Activated naive CD4-positive, alpha-beta T cell treated with anti-CD3 and anti-CD28 coated beads for 36 hours (primary cell): ENCODE data around the gene KLHDC8A. TPM values are rescaled to one million over a fixed set of nuclear protein-coding genes. Genes with fewer than 3 reads are reported as not detected.

Experiments
- CTCF ChIA-PET: fragments of 350-600 bp; sonication (Branson Sonifier 250); formaldehyde crosslinking; loops from one replicate; lab custom pipeline; 2021; ENCODE audit warnings: antibody characterized with exemption; lab: Charles Lee
- DNase-seq: peaks from one replicate; pipeline ENCODE4 v3.0.0-alpha.2; 2020
- H3K27ac Mint-ChIP-seq: one replicate; pipeline ENCODE4 v1.8.0; 2021; ENCODE audit warnings: mild to moderate bottlenecking, mixed read lengths
- H3K27me3 Mint-ChIP-seq: one replicate; pipeline ENCODE4 v1.8.0; 2021; ENCODE audit warnings: low read depth, mixed read lengths
- H3K36me3 Mint-ChIP-seq: one replicate; pipeline ENCODE4 v1.8.0; 2021; ENCODE audit warnings: low read depth, mixed read lengths
- H3K4me1 Mint-ChIP-seq: one replicate; pipeline ENCODE4 v1.8.0; 2021; ENCODE audit warnings: low read depth, mixed read lengths
- H3K4me3 Mint-ChIP-seq: one replicate; pipeline ENCODE4 v1.8.0; 2021; ENCODE audit warnings: mild to moderate bottlenecking, moderate library complexity, mixed read lengths
- H3K9me3 Mint-ChIP-seq: one replicate; pipeline ENCODE4 v1.8.0; 2021; ENCODE audit warnings: mixed read lengths
- intact Hi-C: fragments of 100-400 bp; cut with micrococcal nuclease; formaldehyde crosslinking; loops from one replicate; pipeline ENCODE4 v1.15.1; 2023
- total RNA-seq, 2 experiments: library from RNA; stranded (reverse); gene quantifications; one replicate each; pipeline ENCODE4 v1.2.3, GENCODE V29; 2021

The KLHDC8A gene
- total RNA-seq, 2 experiments from 2014 or later = not detected

GRCh38 chr1:205313563-205314308 lies 43.0 kb downstream of the KLHDC8A start:
- Mint-ChIP-seq H3K4me3 (peak overlapping the region; percentile 80), H3K27me3 (no peaks in the 10 kb centered on the region), H3K27ac (peak overlapping the region; percentile 93), H3K36me3 (peaks cover 20% of the 10 kb centered on the region), H3K9me3 (no peaks in the 10 kb centered on the region), H3K4me1 (peaks cover 85% of the 10 kb centered on the region)
- peak; percentile 77 for DNase-seq
- CTCF ChIA-PET = interaction anchor here (0.7 to 23.5 kb wide), 9 partner anchors 11 to 86 kb away, joined by 3 to 948 read pairs (median 4); partner anchors contain the start of gene TMCC2
- intact Hi-C loops = loop anchor here (1.0 to 10.0 kb wide), 7 partner anchors 8 to 799 kb away; partner anchors contain the start of genes MDM4, NUAK2 and RAB29

DNA sequence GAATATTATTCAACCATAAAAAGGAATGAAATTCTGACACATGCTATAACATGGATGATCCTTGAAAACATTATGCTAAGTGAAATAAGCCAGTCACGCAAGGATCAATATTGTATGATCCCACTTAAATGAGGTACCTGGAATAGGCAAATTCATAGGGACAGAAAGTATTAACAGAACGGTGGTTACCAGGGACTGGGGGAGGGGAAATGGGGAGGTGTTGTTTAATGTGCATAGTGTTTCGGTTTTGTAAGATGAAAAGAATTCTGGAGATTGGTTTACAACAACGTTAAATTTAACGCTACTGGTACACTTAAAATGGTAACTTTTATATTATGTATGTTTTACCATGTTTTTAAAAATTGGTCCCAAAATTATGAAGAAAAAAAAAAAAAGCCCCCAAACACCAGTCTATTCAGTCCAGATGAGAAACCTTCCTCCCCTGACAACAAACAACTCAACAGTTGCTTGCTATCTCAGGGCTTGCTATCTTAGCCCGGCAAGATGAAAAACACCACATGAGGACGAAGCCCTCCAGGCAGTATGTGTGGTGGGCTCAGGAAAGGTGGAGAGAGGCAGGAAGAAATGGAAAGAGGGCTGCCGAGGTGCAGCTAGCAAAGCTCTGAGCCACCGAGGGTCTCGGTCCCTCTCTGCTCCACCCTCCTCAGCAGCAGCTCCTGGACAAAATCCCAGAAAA lies 43.7 kb downstream of the KLHDC8A start:
- peak; percentile 58 for DNase-seq
- H3K4me1 Mint-ChIP-seq = peaks cover 85% of the 10 kb centered on the region
- H3K9me3 Mint-ChIP-seq = no peaks in the 10 kb centered on the region
- peak overlapping the region; percentile 93 for H3K27ac Mint-ChIP-seq
- H3K27me3 Mint-ChIP-seq = no peaks in the 10 kb centered on the region
- peaks cover 26% of the 10 kb centered on the region for H3K36me3 Mint-ChIP-seq
- CTCF ChIA-PET = interaction anchor here (0.7 to 23.5 kb wide), 7 partner anchors 12 to 83 kb away, joined by 3 to 948 read pairs (median 4); no protein-coding TSS in a partner anchor
- intact Hi-C loops = loop anchor here (1.0 to 10.0 kb wide), 7 partner anchors 8 to 798 kb away; partner anchors contain the start of genes MDM4, NUAK2 and RAB29
- H3K4me3 Mint-ChIP-seq = peak overlapping the region; percentile 80

GRCh38 chr1:205310976-205311704 lies 45.6 kb downstream of the KLHDC8A start:
- DNase-seq = no peak
- Mint-ChIP-seq H3K9me3 (no peaks in the 10 kb centered on the region), H3K4me3 (no peak overlapping the region), H3K27me3 (no peaks in the 10 kb centered on the region), H3K27ac (peak overlapping the region; percentile 56), H3K4me1 (peaks cover 72% of the 10 kb centered on the region), H3K36me3 (peaks cover 33% of the 10 kb centered on the region)
- CTCF ChIA-PET = interaction anchor here (0.9 to 23.5 kb wide), 3 partner anchors 9 to 33 kb away, joined by 3 to 948 read pairs (median 8); no protein-coding TSS in a partner anchor
- intact Hi-C loops = loop anchor here (10.0 kb wide), 2 partner anchors 464 to 796 kb away; partner anchors contain the start of genes MDM4 and RAB29

DNA sequence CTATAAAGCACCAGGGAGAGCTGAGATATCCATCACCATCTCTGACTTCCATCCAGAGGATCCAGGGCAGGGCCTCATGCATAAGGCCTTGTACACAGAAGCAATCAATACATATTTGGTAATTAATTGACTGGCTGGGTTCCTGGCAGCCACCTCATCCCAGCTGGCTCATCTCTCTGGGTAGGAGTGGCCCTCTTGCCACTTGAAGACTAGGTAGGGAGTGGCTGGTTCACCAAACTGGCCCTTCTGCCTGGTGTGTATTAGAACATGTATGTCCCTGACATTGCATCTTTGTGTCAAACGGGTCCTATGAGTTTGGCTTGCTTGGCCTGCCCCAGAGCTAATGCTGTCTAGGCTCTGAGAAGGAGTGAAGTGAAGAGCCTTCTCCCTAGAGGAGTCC lies 47.0 kb downstream of the KLHDC8A start:
- intact Hi-C loops = loop anchor here (10.0 kb wide), 2 partner anchors 465 to 795 kb away; partner anchors contain the start of genes MDM4 and RAB29

GRCh38 chr1:205306929-205307566 lies 49.7 kb downstream of the KLHDC8A start:
- DNase-seq = no peak
- Mint-ChIP-seq H3K9me3 (no peaks in the 10 kb centered on the region), H3K4me1 (peaks cover 50% of the 10 kb centered on the region), H3K27ac (no peak overlapping the region), H3K36me3 (peaks cover 51% of the 10 kb centered on the region), H3K4me3 (no peak overlapping the region), H3K27me3 (no peaks in the 10 kb centered on the region)
- intact Hi-C loops = no loop called here
- CTCF ChIA-PET = interaction anchor here (1.0 to 1.7 kb wide), 2 partner anchors 19 to 34 kb away, joined by 3 to 5 read pairs; no protein-coding TSS in a partner anchor

More for the DNA sequence above, 47.0 kb downstream of the KLHDC8A start:
- Mint-ChIP-seq H3K4me3 (no peak overlapping the region), H3K36me3 (peaks cover 45% of the 10 kb centered on the region), H3K27me3 (no peaks in the 10 kb centered on the region), H3K9me3 (no peaks in the 10 kb centered on the region), H3K4me1 (peaks cover 68% of the 10 kb centered on the region), H3K27ac (peak overlapping the region; percentile 44)
- CTCF ChIA-PET = interaction anchor here (0.6 to 2.1 kb wide), 2 partner anchors 15 to 26 kb away, joined by 3 to 8 read pairs; no protein-coding TSS in a partner anchor
- DNase-seq = no peak

GRCh38 chr1:205304695-205305070 lies 52.0 kb downstream of the KLHDC8A start:
- Mint-ChIP-seq H3K4me3 (no peak overlapping the region), H3K27ac (peak overlapping the region; percentile 75), H3K9me3 (no peaks in the 10 kb centered on the region), H3K4me1 (peaks cover 34% of the 10 kb centered on the region), H3K27me3 (no peaks in the 10 kb centered on the region), H3K36me3 (peaks cover 39% of the 10 kb centered on the region)
- CTCF ChIA-PET = interaction anchor here (1.8 to 2.6 kb wide), 3 partner anchors 21 to 31 kb away, joined by 5 to 11 read pairs (median 6); no protein-coding TSS in a partner anchor
- no peak for DNase-seq
- intact Hi-C loops = no loop called here

DNA sequence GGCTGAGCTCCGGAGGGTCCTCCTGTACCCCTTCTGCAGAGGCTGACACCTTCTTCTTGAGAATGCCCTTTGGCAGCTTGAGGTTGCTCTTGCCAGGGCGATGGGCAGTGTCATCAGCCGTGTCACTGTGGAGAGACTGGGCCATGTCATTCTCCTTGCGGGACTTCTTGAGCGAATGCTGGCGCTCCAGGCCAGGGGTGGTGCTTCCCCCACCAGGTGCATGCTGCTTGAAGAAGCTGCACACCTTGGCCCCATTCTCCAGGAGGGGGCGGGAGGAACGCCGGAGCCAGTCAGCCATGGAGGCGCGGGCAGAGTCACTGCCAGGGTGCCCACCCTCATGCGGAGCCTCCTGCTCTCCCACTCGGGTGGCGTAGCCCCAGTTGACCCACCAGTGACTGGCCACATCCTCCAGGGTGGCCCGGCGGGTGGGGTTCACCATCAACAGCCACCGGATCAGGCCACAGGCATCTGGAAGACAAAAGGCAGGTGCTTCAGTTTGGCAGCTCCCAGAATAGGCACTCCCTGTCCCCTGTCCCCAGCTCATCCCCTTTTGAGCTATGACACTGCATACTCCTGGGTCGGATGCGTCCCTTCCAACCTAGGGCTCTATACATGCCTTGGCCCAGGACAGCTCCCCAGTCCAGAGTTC lies 52.6 kb downstream of the KLHDC8A start:
- no peaks in the 10 kb centered on the region for H3K9me3 Mint-ChIP-seq
- H3K4me1 Mint-ChIP-seq = peaks cover 34% of the 10 kb centered on the region
- no peak for DNase-seq
- no peaks in the 10 kb centered on the region for H3K27me3 Mint-ChIP-seq
- intact Hi-C loops = no loop called here
- peaks cover 37% of the 10 kb centered on the region for H3K36me3 Mint-ChIP-seq
- CTCF ChIA-PET = interaction anchor here (1.8 to 2.6 kb wide), 3 partner anchors 21 to 31 kb away, joined by 5 to 11 read pairs (median 6); no protein-coding TSS in a partner anchor
- H3K27ac Mint-ChIP-seq = peak overlapping the region; percentile 75
- no peak overlapping the region for H3K4me3 Mint-ChIP-seq

GRCh38 chr1:205303247-205303888 lies 53.4 kb downstream of the KLHDC8A start:
- Mint-ChIP-seq H3K27ac (no peak overlapping the region), H3K4me3 (no peak overlapping the region), H3K27me3 (no peaks in the 10 kb centered on the region), H3K4me1 (peaks cover 36% of the 10 kb centered on the region), H3K9me3 (no peaks in the 10 kb centered on the region), H3K36me3 (peaks cover 33% of the 10 kb centered on the region)
- DNase-seq = no peak
- CTCF ChIA-PET = interaction anchor here (1.8 to 2.6 kb wide), 3 partner anchors 22 to 30 kb away, joined by 5 to 11 read pairs (median 6); no protein-coding TSS in a partner anchor
- intact Hi-C loops = no loop called here

- H3K9me3 Mint-ChIP-seq = no peaks in the 10 kb centered on the region
- no peak overlapping the region for H3K4me3 Mint-ChIP-seq
- H3K4me1 Mint-ChIP-seq = peaks cover 42% of the 10 kb centered on the region
- DNase-seq = no peak
- CTCF ChIA-PET = interaction anchor here (1.1 to 1.2 kb wide), 2 partner anchors 10 to 20 kb away, joined by 3 read pairs; no protein-coding TSS in a partner anchor
- intact Hi-C loops = no loop called here
- no peaks in the 10 kb centered on the region for H3K27me3 Mint-ChIP-seq
- peaks cover 24% of the 10 kb centered on the region for H3K36me3 Mint-ChIP-seq
- H3K27ac Mint-ChIP-seq = peak overlapping the region; percentile 57
Observed at GRCh38 chr1:205301842-205302588, 54.7 kb downstream of the KLHDC8A start.
